A673 (cell line): ENCODE results near the gene PRELID2. TPM values are rescaled to one million over a fixed set of nuclear protein-coding genes. Genes with fewer than 3 reads are reported as not detected.

Experiments used
- BruUV-seq: library from RNA; stranded (reverse); fragments of 400-500 nt; replicated peaks from 2 replicates; lab custom pipeline; 2021; lab: Mats Ljungman, UMichigan
- CTCF ChIA-PET: fragments of 300-600 bp; sonication (Branson Sonifier 250); formaldehyde crosslinking; loops from one replicate; lab custom pipeline; 2022; ENCODE audit warnings: antibody characterized with exemption; lab: Charles Lee
- POLR2A ChIA-PET: fragments of 300-600 bp; sonication (Branson Sonifier 250); formaldehyde crosslinking; loops from one replicate; lab custom pipeline; 2022; ENCODE audit warnings: antibody characterized with exemption; ENCODE audit not compliant: low non-redundant PET; lab: Charles Lee
- DNase-seq: peaks from one replicate; pipeline ENCODE4 v3.0.0-alpha.2; 2015; ENCODE audit warnings: low spot score
- H3K27ac ChIP-seq: fragments of 200-600 bp; sonication (generic); 2 replicates; pipeline ENCODE4 v1.5.1; 2016; ENCODE audit warnings: mixed run types, low read depth, mild to moderate bottlenecking, mixed read lengths, antibody characterized with exemption, low read length; ENCODE audit not compliant: poor library complexity, severe bottlenecking
- H3K27me3 ChIP-seq: fragments of 200-600 bp; sonication (generic); replicated peaks from 2 replicates; pipeline ENCODE4 v1.6.1; 2017; ENCODE audit warnings: mixed run types, low read depth, mild to moderate bottlenecking, mixed read lengths, antibody characterized with exemption, low read length; ENCODE audit not compliant: insufficient read depth, poor library complexity
- H3K36me3 ChIP-seq: fragments of 200-600 bp; sonication (generic); 2 replicates; pipeline ENCODE4 v1.6.1; 2016; ENCODE audit warnings: mixed run types, mild to moderate bottlenecking, mixed read lengths, antibody characterized with exemption, low read length; ENCODE audit not compliant: insufficient read depth, poor library complexity, severe bottlenecking
- H3K4me1 ChIP-seq: fragments of 200-600 bp; sonication (generic); 2 replicates; pipeline ENCODE4 v1.6.1; 2017; ENCODE audit warnings: mixed run types, mild to moderate bottlenecking, mixed read lengths, antibody characterized with exemption, low read length; ENCODE audit not compliant: insufficient read depth, poor library complexity, severe bottlenecking
- H3K4me3 ChIP-seq: fragments of 200-600 bp; sonication (generic); 2 replicates; pipeline ENCODE4 v1.5.1; 2016; ENCODE audit warnings: low read depth, mixed run types, mild to moderate bottlenecking, mixed read lengths, low read length; ENCODE audit not compliant: poor library complexity, severe bottlenecking
- H3K9me3 ChIP-seq: fragments of 200-600 bp; sonication (generic); 2 replicates; pipeline ENCODE4 v1.6.1; 2016; ENCODE audit warnings: mixed run types, low read depth, mild to moderate bottlenecking, mixed read lengths, antibody characterized with exemption, low read length; ENCODE audit not compliant: poor library complexity, severe bottlenecking
- EZH2 ChIP-seq: fragments of 200-600 bp; sonication (generic); IDR thresholded peaks from 2 replicates; pipeline ENCODE4 v1.6.1; 2017; ENCODE audit warnings: borderline replicate concordance, low read depth, mild to moderate bottlenecking, mixed read lengths, antibody characterized with exemption, low read length; ENCODE audit not compliant: poor library complexity, severe bottlenecking
- intact Hi-C: fragments of 100-400 bp; cut with micrococcal nuclease; formaldehyde crosslinking; loops from one replicate; pipeline ENCODE4 v1.10.0; 2022; ENCODE audit not compliant: unreplicated experiment
- total RNA-seq: library from RNA; stranded (reverse); gene quantifications from 2 replicates; pipeline ENCODE4 v1.2.3, GENCODE V29; 2021
- TF ChIP-seq, protein P1 (sequence below): fragments of 300-800, 200-600 bp; sonication (generic); conservative IDR thresholded peaks from 2 replicates; pipeline ENCODE4 v1.5.1; 2017; ENCODE audit warnings: low read depth, mild to moderate bottlenecking, antibody characterized with exemption, low read length, moderate library complexity, mixed read lengths

Gene PRELID2
- total RNA-seq, 1 experiment from 2014 or later, result 50.2 TPM

DNA sequence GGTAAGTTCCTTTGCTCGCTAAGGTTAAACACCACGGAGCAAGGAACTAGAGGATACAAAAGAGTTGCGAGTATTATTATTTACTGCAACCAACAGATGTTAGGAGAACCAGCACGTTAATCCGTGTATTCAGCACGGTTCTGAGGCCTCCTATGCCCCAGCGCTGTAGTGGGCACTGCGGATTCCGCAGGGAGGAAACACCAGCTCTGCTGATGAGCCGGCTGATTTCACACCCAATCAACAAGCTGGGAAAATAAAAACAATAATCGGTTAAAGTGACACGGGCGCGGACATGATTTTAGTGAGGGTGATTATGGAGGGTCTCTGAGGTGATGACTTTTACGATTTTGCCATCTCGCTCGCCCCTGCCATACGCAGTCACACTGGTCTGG is 702 bp upstream of the PRELID2 start:
- peak overlapping the region; percentile 77 for H3K27ac ChIP-seq
- H3K9me3 ChIP-seq, result no peaks in the 10 kb centered on the region
- H3K4me1 ChIP-seq, result peaks cover 19% of the 10 kb centered on the region
- no peak for DNase-seq
- H3K36me3 ChIP-seq, result no peaks in the 10 kb centered on the region
- H3K4me3 ChIP-seq, result peak overlapping the region; percentile 66
- ChIA-PET POLR2A (no interaction called here), CTCF (no interaction called here)
- TF ChIP-seq EZH2, result no peak
- TF ChIP-seq, protein P1, sequence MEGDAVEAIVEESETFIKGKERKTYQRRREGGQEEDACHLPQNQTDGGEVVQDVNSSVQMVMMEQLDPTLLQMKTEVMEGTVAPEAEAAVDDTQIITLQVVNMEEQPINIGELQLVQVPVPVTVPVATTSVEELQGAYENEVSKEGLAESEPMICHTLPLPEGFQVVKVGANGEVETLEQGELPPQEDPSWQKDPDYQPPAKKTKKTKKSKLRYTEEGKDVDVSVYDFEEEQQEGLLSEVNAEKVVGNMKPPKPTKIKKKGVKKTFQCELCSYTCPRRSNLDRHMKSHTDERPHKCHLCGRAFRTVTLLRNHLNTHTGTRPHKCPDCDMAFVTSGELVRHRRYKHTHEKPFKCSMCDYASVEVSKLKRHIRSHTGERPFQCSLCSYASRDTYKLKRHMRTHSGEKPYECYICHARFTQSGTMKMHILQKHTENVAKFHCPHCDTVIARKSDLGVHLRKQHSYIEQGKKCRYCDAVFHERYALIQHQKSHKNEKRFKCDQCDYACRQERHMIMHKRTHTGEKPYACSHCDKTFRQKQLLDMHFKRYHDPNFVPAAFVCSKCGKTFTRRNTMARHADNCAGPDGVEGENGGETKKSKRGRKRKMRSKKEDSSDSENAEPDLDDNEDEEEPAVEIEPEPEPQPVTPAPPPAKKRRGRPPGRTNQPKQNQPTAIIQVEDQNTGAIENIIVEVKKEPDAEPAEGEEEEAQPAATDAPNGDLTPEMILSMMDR, result no peak
- no TSS peak for BruUV-seq
- intact Hi-C loops, result loop anchor here (2.0 kb wide), 1 partner anchor 213 kb away; no protein-coding TSS in a partner anchor
- H3K27me3 ChIP-seq, result no peaks in the 10 kb centered on the region

DNA sequence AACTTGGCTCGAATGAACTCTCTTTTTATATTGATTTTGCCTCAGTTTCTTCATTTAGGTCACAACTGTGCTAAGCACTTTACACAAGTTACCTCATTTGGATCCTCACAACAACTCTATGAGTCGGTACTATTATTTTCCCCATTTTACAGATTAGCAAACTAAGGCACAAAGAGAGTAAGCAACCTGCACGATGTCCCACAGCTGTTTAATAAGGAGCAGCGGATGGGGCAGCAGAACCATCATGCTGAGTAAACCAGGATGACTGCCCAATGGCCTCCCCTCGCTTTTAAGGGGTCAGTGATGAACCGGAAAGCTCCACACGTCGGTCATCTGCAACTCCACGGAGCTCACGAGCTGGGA is 607 bp downstream of the PRELID2 start:
- peak overlapping the region; percentile 77 for H3K27ac ChIP-seq
- H3K9me3 ChIP-seq, result no peaks in the 10 kb centered on the region
- no peak for TF ChIP-seq EZH2
- TF ChIP-seq, protein P1, result no peak
- POLR2A ChIA-PET, result no interaction called here
- no peaks in the 10 kb centered on the region for H3K27me3 ChIP-seq
- DNase-seq, result no peak
- H3K4me1 ChIP-seq, result peaks cover 32% of the 10 kb centered on the region
- intact Hi-C loops, result loop anchor here (2.0 to 5.0 kb wide), 4 partner anchors 53 to 1627 kb away; no protein-coding TSS in a partner anchor
- CTCF ChIA-PET, result no interaction called here
- H3K36me3 ChIP-seq, result no peaks in the 10 kb centered on the region
- peak overlapping the region; percentile 66 for H3K4me3 ChIP-seq
- BruUV-seq, result no TSS peak

GRCh38 chr5:145833631-145834200 is 1.4 kb downstream of the PRELID2 start:
- intact Hi-C loops, result loop anchor here (2.0 to 5.0 kb wide), 4 partner anchors 54 to 1626 kb away; no protein-coding TSS in a partner anchor
- TF ChIP-seq, protein P1, result no peak
- no peak for TF ChIP-seq EZH2
- no peaks in the 10 kb centered on the region for H3K36me3 ChIP-seq
- no peak for DNase-seq
- no peaks in the 10 kb centered on the region for H3K27me3 ChIP-seq
- H3K4me1 ChIP-seq, result peaks cover 39% of the 10 kb centered on the region
- H3K4me3 ChIP-seq, result peak overlapping the region; percentile 66
- no TSS peak for BruUV-seq
- ChIA-PET POLR2A (no interaction called here), CTCF (no interaction called here)
- H3K27ac ChIP-seq, result peak overlapping the region; percentile 25
- H3K9me3 ChIP-seq, result no peaks in the 10 kb centered on the region
